HG02798 (cell line): ENCODE measurements around the gene PI4KA.

Source experiments
- ATAC-seq: cut with Tn5 transposase; IDR thresholded peaks from one replicate; pipeline ENCODE4 v1.9.1; 2021; ENCODE audit warnings: mild to moderate bottlenecking; ENCODE audit not compliant: unreplicated experiment, poor library complexity

The PI4KA gene

DNA sequence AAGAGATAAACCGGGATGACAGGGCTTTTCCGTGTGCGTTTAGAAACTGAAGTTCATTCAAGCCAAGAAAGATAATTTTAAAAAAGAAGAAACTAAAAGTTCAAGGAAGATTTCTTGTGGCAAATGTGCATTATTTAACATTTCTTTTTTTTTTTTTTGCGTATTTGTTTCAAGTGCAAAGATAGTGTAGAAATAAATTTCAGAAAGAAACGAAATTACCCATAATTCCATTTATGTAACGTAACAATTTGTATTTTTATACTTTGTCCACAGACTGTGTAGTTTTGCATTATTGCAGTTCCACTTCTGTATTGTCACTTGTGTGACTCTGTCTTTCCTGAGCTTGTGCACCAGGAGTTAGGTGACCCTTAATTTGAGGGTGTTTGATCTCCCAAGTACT is 24.2 kb upstream of the PI4KA start:
- ATAC-seq: no peak

DNA sequence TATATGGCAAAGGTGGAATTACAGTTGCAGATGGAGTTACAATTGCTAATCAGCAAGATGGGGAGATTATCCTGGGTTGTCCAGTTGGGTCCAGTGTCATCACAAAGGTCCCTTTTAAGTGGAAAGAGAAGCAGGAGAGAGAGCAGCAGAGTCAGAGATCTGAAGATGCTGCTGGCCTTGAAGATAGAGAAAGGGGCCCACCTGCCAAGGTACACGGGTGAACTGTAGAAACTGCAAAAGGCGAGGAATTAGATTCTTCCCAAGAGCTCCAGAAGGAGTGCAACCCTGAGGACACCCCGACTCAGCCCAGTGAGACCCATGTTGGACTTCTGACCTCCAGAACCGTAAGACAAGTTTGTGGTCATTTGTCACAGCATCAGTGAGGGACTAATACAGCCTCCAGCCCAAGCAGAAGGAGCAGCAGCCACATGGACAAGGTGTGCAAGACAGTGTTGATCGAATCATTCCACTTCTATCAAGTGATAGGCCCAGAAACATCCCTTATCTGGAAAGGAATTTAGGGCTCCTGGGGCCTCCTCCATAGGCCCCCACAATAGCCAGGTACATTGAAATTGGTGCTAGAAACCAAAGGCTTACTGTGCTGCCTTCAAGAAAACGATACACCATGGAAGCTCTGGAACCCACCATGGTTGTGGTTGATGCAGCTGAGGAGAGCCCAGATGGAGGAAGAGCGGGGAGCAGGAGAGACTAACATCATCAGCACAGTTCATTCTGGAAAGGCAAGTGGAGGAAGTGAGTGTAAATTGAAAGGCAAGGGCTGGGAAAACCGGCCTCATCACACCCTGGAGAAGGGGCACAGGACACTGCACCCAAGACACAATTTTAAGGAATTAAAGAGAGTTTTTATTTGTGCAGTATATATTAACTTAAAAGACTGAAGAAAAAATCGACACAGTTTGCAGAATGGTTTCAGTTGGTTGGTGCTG is 23.5 kb upstream of the PI4KA start:
- no peak for ATAC-seq

DNA sequence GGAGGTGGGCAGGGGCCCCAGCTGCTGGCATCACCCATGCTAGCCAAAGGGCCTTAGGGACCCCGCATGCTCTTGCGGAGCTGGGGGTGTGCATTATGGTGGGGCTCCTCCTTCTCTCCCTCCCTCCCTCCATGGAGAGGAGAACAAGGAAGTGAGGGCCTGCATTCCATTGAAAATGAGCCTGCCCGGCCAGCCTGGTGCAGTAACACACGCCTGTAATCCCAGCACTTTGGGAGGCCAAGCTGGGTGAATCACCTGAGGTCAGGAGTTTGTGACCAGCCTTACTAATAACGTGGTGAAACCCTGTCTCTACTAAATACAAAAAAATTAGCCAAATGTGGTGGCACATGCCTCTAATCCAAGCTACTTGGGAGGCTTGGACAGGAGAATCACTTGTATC is 22.6 kb upstream of the PI4KA start:
- ATAC-seq: no peak

DNA sequence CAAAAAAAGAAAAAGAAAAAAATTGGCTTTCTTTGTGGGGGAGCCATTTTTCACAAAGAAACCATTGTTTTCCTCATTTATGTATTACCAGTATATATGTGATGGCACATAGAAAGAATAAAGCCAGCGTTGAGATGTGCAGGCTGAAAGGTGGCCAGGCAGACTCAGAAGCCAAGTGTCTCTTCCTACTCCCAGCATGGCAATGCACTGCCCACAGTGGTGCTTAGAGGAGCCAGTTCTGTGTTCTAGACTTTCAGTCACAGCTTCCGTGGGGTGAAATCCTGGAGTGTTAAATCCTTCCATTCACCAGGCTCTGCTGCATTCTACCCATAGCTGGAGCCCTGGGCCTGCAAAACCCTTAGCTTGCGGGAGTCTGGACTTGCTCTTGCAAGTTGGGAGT is 19.1 kb upstream of the PI4KA start:
- ATAC-seq: no peak

DNA sequence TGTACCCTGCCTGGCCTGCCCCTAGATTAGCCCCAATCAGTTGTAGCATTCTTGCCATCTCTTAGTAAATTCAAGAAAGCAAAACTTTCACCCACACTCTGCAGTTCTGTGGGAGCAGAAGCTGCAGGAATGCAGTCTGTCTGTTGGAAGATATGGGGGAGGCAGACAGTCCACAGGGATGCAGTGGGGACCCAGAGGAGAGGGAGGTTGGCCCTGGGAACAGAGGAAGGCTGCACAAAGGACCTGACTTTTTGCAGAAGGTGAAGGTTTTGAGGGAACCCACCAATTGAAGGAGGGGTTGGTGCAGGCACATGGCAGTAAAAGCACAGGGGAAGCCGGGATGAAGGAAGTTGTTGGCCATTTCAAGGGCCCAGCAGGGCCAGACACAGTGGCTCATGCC is 16.7 kb upstream of the PI4KA start:
- ATAC-seq: no peak

DNA sequence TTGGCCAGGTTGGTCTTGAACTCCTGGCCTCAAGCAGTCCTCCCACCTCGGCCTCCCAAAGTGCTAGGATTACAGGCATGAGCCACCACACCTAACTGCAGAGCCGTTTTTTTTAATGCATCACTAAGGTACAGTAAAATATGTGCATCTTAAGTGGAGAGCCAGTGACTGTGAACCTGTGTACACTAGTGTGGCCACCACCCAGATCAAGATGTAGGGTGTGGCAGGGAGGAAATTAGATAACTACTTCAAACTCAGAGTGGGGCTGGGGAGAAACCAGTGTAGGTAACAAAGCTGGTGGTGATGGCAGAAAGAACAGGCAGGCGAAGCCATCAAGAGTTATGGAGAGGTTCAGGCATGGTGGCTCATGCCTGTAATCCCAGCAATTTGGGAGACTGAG is 14.6 kb upstream of the PI4KA start:
- no peak for ATAC-seq

DNA sequence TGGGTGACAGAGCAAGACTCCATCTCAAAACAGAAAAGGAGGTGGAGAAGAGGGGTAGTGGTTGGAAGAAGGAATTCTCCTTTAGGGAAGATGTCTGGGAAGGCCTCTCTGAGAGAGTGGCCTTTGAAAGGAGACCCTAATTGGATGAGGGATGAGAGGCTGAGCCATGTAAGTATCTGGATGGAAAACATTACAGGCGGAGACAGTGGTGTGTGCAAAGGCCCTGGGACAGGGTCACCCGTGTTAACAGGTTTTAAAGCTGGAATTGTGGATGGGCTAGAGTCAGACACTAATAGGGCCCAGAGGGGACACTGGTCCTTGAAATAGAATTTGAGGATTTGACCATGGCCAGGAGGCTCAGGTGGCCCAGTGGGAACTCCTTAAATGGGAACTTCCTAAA is 10.6 kb upstream of the PI4KA start:
- ATAC-seq: no peak

DNA sequence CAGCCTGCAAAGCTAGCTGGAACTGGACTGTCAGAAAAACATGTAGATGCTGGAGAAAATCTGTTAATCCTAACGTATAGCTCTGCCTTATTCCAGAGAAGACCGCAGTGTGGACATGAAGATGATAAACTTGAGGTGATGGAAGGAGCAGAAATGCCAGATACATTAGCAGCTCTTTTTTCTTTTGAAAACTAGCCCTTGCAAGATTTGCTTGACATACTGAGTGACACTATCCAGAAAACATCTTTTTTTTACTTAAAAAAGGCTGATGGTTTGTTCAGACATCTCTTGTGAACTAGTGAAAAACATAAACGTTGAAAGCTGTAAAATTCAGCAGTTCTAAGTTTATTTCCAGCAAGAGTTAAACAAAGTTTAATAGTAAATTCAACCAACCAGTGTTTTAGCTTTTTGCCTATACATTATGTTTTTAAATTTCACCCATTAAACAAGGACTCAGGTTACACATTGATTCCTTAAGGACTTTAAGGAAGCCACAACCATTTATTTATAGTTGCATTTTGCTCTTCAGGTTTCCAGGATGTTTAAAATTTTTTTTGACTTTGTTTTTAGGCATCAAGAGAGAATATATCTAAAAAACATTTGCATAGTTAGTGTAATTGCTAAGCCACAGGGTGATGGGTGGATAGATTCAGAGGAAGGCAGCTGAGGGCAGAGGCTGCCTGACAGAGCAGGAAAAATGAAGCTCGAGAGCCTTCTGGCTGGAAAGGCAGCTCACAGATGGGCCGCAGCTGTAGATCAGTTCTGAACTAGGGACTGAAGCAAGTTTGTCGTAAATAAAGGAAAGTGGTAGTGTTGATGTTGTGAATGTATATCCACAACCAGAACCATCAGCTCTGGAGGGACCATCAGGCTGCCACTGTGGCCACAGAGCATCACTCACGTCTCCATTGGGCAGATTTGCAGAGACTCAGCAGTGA is 9.7 kb upstream of the PI4KA start:
- ATAC-seq: no peak

DNA sequence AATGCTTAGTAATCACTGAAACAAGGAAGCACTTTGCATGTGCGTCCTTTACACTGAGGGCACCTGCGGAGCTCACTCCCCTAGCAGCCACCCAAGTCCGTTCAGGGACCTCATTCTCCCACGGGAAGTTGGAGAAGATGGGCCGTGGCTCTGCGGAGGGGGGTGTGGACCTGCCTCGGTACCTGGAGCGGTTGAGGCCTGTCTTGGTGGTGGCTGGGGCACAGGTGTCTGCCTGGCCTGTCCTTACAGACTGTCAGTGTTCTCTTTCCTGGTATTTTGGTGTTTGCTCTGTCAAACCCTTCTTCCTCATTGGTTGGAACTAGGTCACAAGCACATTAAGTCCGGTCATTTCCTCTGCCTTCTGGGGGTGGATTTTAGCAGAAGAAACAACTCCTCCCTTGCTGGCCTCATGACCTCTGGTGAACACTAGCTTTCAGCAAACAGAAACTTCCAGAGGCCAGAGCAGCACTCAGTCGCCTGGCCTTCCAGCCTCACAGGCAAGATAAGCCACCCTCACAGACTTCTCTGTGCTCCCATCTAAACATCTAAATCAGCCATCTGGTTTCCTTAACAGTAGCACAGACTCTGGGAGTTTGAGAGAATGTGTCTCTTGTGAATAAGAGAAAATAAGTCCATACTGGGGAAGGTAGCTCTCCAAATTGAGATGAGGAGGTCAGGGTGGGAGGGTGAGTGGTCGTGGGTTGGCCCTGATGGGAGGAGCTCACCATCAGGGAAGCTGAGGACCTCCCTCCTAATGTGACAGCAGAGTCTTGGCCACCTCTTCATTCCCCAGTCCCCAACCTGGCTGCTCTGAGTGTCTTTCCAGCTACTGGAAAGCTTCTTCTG is 8.8 kb upstream of the PI4KA start:
- no peak for ATAC-seq

DNA sequence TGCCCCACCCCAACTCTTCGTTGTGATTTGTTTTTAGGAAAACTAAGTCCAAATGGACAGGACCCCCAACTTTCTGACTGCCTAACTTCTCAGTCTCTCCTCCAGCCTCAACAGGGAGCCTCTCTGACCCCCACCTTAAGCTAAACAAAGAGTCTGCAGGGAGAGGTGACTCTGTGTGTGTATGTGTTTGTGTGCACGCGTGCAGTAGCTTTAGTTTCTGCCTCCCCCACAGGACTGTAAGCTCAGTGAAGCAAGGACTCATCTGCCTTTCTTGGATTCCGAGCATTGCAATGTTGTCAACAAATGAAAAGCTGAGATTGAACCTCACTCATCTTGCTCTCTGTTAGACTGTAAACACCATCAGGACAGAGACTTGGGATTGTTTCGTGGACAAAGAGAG is 8.1 kb upstream of the PI4KA start:
- no peak for ATAC-seq

DNA sequence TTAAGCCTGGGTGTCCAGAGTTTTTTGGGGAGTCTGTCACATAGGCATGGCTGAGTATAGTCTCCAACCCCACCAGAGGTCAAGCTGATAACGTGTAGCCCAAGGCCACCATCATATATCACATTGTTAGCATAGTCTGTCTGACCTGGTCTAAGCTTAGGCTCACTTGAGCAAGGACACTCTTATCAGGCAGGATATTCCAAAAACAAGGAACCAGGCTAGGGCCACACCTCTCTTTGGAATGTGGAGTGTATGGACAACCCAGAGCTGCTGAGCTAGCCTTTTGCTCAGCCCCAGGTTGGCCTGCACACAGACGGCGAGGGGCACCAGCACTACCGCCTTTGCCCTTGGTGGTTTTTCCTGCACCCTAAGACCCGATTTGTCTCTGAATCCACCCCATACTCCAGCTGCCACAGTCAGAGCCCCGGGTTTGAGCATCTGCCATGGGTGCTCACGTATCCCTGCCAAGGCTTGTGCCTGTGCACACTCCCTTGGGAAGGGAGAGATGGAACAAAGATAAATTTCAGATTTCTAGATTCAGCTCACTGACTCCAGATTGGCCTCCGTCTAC is 7.3 kb upstream of the PI4KA start:
- no peak for ATAC-seq

DNA sequence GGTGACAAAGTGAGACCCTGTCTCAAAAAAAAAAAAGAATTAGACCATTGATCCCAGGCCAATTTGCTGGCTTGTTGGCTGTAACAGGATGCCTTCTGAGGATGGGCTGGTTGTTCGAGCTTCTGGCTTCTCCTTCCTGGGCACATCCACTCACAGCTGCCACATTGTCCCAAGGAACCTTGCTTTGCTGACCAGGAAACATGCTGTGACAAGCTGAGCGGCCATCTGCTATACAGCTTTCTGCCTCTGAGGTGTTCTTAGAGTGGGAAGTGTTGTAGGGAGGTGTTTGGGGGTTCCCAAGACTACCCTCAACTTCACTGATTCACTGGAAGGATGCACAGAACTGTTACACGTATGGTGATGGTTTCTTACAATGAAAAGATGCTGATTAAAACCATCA is 6.7 kb upstream of the PI4KA start:
- no peak for ATAC-seq

DNA sequence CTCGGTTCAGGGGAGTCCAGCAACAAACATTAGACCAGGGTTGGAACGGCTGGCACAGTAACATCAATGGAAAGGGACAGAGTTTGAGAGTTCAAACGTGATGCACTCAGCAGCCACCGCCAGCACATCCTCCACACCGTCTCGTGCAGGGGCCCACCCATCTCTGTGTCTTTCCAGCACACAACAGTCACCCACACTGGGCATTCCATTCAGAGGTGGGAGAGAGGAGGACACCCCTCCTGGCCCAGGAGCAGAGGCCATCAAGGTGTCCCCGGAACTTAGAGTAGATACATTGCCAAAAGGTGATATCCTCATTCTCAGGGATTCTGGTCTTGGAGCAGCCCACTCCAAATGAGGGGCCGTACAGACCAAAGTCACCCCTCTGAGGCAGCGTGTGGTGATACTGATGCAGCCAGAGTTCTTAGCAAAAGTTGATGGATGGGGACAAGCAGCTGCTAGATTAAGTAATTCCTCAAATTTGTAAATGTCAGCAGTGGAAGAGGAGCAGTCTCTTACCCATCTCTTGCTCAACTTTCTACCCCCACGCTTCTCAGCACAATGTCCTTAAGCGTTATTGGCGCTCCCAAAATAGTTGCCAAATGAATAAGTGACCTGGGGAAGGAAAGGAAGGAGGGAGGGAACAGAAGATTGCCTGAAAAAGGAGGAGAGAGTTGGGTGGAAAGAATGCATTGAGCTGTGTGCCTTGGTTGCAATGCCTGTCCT is 5.7 kb upstream of the PI4KA start:
- ATAC-seq: no peak

DNA sequence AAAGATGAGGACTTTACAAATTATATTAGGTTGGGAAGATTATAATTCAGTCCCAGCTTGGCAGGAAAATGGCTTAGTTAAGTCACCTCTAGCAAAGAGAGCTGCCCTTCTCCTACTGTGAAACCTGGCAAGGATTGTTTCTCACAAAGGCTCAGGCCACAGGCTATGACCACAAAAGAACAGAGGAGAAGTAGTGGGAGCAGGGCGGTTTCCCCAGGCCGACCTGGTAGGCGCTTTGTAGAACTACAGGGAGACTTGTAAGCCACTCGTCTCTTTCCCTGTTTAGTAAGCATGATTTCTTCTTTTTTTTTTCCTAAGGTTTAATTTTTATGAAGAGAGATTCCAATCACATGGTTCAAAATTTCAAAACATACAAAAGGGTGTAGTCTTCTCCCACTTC is 4.8 kb upstream of the PI4KA start:
- no peak for ATAC-seq

DNA sequence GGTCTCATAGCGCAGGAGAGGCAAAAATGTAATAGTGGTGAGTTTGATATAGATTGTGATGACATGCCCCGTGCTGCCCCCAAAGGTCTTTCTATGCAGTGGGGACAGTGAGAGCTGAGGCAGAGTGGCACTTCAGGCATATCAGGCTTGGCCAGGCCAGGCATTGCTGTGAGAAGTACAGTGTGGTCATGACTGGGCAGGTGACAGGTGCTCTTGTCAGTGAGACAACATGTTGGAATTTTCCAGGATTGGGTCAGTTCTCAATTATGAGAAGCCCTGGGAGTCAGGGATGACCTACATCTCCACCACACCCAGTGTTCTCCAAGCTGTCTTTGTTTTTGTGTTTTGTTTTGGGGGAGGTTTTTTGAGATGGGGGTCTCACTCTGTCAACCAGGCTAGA is 3.9 kb upstream of the PI4KA start:
- no peak for ATAC-seq

DNA sequence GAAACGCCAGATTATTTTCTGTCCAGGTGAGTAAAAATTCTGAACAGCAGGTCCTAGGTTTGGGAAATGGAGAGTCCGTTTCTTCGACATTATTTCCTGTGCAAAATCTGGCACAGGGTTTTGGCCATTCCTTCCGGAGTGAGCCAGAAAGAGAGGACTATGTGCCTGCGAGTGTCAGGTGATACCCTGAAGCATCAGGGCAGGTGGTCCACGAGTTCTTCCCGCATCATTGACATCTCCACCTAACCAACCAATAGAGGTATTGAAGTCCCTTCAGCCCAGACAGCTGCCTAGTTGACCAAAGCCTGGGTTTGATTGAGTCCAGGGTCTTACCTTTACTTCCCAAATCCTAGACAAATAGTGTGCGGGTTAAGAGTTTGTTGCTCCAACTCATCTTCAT is 1.0 kb upstream of the PI4KA start:
- ATAC-seq: no peak

DNA sequence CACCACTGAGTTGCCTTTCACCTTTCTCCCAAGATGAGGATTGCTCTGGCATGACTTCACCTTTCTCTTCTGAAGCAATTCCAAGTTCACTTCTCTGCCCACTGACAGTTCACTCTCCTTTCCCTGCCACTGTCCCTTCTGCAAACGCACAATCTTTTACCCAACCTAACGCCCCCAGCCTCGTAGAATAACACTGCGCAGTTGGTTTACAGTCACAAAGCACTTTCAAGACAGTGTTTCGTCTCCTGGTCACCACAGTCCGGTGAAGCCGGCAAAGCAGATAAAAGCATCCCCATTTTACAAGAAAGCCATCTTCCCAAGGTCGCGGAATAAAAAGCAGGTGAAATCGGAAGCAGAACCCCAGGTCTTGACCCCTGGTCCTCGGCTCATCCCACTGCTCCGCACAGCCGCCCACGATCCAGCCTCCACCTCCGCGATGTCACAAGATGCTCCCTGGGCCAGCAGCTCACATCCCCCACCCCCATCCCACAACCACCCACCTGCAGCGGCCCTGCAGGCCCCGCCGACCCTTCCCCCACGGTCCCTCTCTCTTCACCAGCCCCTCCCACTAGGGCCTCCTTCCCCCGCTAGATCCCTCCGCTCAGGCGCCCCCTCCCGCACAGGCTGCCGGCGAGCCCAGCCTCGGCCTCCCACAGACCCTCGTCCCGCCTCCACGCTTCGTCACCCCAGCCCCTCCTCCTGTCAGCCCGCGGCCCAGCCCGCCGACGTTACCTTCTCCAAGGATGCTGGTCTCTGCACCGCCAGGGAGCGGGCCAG is 585 bp downstream of the PI4KA start:
- ATAC-seq: peak; percentile 54

DNA sequence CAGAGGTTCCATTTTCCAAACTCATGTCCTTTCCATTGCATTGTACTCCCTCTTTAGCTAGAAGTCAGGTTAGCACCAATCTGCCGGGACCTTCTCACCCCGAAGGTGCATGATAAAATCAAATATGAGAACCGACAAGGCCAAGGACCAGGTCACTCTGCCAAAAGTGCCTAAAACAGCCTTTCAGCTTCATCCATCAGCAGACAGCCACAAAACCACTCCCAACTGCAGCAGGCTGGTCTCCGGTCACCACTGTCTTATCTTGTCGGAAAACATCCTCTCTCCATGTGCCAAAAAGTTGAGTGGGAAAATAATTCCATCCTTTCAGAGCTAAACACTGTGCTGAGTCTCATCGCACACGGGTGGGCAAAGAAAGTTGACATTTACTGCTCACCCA is 1.4 kb downstream of the PI4KA start:
- no peak for ATAC-seq

DNA sequence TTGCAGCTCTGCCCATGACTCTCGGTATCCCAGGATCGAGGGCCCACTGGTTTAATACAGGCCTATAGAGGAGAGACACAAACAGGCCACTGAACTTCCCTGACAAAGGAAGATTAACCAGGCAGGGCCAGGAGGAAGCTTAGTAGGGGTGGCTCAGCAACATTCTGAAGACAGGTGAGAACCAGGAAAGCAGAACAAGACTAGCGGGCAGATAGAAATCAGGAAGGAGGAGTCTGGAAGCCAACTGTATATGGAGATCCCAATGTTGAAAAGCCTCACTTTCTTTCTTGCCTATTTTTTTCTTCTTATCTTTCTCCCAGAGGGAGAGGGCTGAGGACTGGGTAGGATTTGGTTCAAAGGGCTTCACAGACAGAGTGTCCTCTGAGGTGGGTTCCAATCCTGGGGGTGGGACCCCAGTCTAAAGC is 5.4 kb downstream of the PI4KA start:
- no peak for ATAC-seq
